Upper lobe of right lung (tissue), 1 donor: ENCODE results near the gene NRDE2. TPM values are rescaled to one million over a fixed set of nuclear protein-coding genes. Genes with fewer than 3 reads are reported as not detected.

Experiments
- ATAC-seq: fragments of 200-7000 bp; cut with Tn5 transposase; one replicate; pipeline ENCODE4 v1.9.1; 2020; ENCODE audit warnings: mild to moderate bottlenecking, moderate library complexity
- DNase-seq: peaks from one replicate; pipeline ENCODE4 v3.0.0-alpha.2; 2020
- H3K27ac ChIP-seq: fragments of 200-600 bp; one replicate; pipeline ENCODE4 v1.8.0; 2022
- H3K27me3 ChIP-seq: fragments of 200-600 bp; one replicate; pipeline ENCODE4 v1.8.0; 2022; ENCODE audit warnings: mild to moderate bottlenecking
- H3K36me3 ChIP-seq: fragments of 200-600 bp; one replicate; pipeline ENCODE4 v1.8.0; 2022
- H3K4me1 ChIP-seq: fragments of 200-600 bp; one replicate; pipeline ENCODE4 v1.8.0; 2022
- H3K4me3 ChIP-seq: fragments of 200-600 bp; one replicate; pipeline ENCODE4 v1.8.0; 2022; ENCODE audit warnings: mild to moderate bottlenecking
- H3K9me3 ChIP-seq: fragments of 200-600 bp; one replicate; pipeline ENCODE4 v1.8.0; 2022
- intact Hi-C: fragments of 100-400 bp; cut with DNase I; formaldehyde crosslinking; loops from one replicate; pipeline ENCODE4 v1.11.0; 2022
- total RNA-seq: library from RNA; stranded (reverse); fragmentation: NEBNext Ultra II Directional; extraction: Animal tissue kit (Norgen Biotek cat#: 25700); gene quantifications from one replicate; pipeline ENCODE4 v1.2.1, GENCODE V29; 2021
- TF ChIP-seq, protein P1 (sequence below): fragments of 200-600 bp; IDR thresholded peaks from one replicate; pipeline ENCODE4 v1.8.0; 2022; ENCODE audit warnings: antibody characterized with exemption
- donor health status: DM: no; HTN: yes; CAD: no; lungs with severe emphysema.

Gene NRDE2
- total RNA-seq, 1 donor from 2014 or later: 22.2 TPM

DNA sequence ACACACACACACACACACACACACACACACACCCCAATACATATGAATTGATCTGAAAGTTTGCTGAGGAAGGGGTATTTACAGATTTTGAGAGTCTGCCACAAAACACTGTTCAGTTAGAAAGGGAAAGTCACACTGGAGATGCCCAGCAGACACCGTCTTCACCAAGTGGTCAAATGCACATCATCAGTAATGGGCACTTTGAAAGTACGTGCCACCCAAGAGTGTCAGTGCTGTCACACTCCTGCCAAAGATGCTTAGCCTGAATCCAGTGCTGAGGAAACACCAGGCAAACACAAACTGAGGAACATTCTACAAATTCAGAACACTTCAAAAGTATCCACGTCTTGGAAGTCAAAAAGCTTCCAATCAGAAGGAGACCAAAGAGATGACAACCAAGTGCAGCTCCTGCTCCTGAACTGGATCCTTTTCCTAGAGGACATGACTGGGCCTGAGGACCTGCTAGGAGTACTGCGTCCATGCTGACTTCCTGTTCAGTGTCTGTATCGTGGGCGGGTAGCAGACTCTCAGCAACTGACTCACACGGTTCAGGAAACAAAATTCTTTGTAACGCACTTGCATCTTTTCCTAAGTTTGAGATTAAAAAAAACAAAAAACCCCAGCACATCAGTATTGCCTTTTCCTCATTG, 56.8 kb downstream of the NRDE2 start:
- Histone ChIP-seq H3K4me1 (peaks cover 3% of the 10 kb centered on the region), H3K4me3 (no peak overlapping the region), H3K9me3 (no peaks in the 10 kb centered on the region), H3K27ac (peak overlapping the region; percentile 1), H3K36me3 (peaks cover 67% of the 10 kb centered on the region), H3K27me3 (no peaks in the 10 kb centered on the region)
- DNase-seq: no peak
- peak; percentile 63 for ATAC-seq
- intact Hi-C loops: no loop called here
- TF ChIP-seq, protein P1, sequence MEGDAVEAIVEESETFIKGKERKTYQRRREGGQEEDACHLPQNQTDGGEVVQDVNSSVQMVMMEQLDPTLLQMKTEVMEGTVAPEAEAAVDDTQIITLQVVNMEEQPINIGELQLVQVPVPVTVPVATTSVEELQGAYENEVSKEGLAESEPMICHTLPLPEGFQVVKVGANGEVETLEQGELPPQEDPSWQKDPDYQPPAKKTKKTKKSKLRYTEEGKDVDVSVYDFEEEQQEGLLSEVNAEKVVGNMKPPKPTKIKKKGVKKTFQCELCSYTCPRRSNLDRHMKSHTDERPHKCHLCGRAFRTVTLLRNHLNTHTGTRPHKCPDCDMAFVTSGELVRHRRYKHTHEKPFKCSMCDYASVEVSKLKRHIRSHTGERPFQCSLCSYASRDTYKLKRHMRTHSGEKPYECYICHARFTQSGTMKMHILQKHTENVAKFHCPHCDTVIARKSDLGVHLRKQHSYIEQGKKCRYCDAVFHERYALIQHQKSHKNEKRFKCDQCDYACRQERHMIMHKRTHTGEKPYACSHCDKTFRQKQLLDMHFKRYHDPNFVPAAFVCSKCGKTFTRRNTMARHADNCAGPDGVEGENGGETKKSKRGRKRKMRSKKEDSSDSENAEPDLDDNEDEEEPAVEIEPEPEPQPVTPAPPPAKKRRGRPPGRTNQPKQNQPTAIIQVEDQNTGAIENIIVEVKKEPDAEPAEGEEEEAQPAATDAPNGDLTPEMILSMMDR: no peak

DNA sequence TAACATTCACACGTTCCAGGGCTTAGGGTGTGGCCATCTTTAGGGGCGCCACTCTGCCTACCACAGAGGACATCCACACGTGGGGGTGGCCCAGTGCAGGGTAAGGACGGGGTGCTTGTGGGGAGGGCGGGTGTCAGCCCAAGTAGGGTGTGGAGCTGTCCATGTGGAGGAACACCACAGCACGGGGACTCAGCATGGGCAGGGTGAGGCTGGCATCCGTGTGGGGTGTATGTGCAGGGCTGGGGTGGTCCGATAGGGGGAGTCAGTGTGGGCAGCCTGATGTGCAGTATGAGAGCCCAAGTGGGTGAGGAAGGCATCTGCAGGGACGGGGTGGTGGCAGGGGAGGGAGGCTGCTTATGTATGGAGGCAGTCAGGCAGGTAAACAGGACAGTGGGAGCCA, 57.7 kb downstream of the NRDE2 start:
- ATAC-seq (peak; percentile 8), DNase-seq (no peak)
- H3K9me3 ChIP-seq: no peaks in the 10 kb centered on the region
- intact Hi-C loops: no loop called here
- TF ChIP-seq, protein P1: no peak
- no peak overlapping the region for H3K27ac ChIP-seq
- peaks cover 3% of the 10 kb centered on the region for H3K4me1 ChIP-seq
- no peak overlapping the region for H3K4me3 ChIP-seq
- H3K36me3 ChIP-seq: peaks cover 72% of the 10 kb centered on the region
- no peaks in the 10 kb centered on the region for H3K27me3 ChIP-seq

DNA sequence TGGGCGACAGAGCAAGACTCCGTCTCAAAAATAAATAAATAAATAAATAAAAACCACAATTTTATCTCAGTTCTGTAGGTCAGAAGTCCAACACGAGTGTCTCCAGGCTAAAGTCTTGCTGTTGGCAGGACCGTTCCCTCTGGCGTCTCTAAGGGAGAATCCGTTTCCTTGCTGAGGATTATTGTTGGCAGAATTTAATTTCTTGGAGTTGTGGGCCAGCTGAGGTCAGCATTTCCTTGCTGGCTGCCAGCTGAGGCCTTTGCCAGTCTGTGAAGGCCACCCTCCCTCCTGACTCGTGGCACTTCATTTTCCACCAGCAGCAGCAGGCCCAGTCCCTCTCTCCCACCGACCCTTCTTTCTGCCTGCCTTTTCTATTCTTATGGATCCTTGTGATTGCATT, 58.2 kb downstream of the NRDE2 start:
- no peak for DNase-seq
- H3K27ac ChIP-seq: no peak overlapping the region
- TF ChIP-seq, protein P1: no peak
- H3K9me3 ChIP-seq: no peaks in the 10 kb centered on the region
- peaks cover 72% of the 10 kb centered on the region for H3K36me3 ChIP-seq
- no peak for ATAC-seq
- peaks cover 3% of the 10 kb centered on the region for H3K4me1 ChIP-seq
- H3K27me3 ChIP-seq: no peaks in the 10 kb centered on the region
- intact Hi-C loops: no loop called here
- H3K4me3 ChIP-seq: no peak overlapping the region

DNA sequence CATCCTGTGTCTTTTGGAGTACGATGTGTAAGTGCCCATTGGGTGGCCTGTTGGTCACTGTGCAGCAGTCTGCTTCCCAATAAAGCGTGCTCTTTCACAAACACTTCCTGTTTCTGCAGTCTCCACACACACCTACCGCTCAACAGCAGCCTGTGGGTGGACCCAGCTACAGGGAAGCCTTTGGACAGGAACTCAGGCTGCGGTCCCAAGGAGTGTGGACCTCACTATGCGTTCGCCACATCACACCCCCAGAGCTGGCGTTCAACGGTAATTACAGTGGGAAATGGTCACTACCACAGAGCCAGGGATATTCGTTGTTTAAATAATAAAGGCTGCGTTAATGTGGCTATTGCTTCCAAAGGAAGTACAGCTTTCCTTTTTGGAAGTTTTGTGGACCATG, 59.2 kb downstream of the NRDE2 start:
- TF ChIP-seq, protein P1: no peak
- Histone ChIP-seq H3K4me3 (no peak overlapping the region), H3K4me1 (peaks cover 3% of the 10 kb centered on the region), H3K27ac (peak overlapping the region; percentile 13), H3K27me3 (no peaks in the 10 kb centered on the region), H3K36me3 (peaks cover 72% of the 10 kb centered on the region), H3K9me3 (no peaks in the 10 kb centered on the region)
- intact Hi-C loops: no loop called here
- ATAC-seq (peak; percentile 79), DNase-seq (peak; percentile 72)

DNA sequence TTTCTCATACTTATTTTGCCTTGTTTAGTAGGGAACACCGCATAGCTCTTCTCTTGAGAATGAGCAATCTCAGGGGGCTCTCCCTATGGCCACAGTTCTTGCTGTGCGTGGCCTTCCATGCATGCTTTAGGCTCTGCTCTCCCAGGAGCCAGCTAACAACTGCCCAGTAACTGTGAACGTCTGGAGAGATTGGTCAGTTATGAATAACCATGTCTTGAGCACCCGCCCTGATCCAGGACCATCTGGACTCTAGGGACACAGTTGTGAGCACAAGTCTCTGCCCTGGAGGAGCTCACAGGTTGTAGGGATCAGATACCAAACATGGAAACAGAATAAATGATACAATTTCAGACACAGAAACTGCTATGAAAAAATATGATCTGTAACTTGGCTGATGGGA, 63.3 kb downstream of the NRDE2 start:
- no peak for DNase-seq
- TF ChIP-seq, protein P1: no peak
- Histone ChIP-seq H3K4me3 (no peak overlapping the region), H3K36me3 (peaks cover 97% of the 10 kb centered on the region), H3K27ac (no peak overlapping the region), H3K9me3 (no peaks in the 10 kb centered on the region), H3K4me1 (no peaks in the 10 kb centered on the region), H3K27me3 (no peaks in the 10 kb centered on the region)
- no peak for ATAC-seq
- intact Hi-C loops: no loop called here
